ENCODE results near the gene PLEKHG4B.

Gene PLEKHG4B

GRCh38 chr5:206927-207536, 115.1 kb downstream of the PLEKHG4B start:
- peaks cover 36% of the 10 kb centered on the region for H3K79me2 ChIP-seq (ENCODE audit: insufficient read depth, low read length)
- H3F3A ChIP-seq (ENCODE audit: insufficient read depth) = no peaks in the 10 kb centered on the region
- H3K4me2 ChIP-seq (ENCODE audit: low read depth, low read length, poor library complexity, severe bottlenecking) = no peak overlapping the region
- no peak overlapping the region for H3K27ac ChIP-seq (ENCODE audit: low read depth, low read length)
- TF ChIP-seq, protein P1, sequence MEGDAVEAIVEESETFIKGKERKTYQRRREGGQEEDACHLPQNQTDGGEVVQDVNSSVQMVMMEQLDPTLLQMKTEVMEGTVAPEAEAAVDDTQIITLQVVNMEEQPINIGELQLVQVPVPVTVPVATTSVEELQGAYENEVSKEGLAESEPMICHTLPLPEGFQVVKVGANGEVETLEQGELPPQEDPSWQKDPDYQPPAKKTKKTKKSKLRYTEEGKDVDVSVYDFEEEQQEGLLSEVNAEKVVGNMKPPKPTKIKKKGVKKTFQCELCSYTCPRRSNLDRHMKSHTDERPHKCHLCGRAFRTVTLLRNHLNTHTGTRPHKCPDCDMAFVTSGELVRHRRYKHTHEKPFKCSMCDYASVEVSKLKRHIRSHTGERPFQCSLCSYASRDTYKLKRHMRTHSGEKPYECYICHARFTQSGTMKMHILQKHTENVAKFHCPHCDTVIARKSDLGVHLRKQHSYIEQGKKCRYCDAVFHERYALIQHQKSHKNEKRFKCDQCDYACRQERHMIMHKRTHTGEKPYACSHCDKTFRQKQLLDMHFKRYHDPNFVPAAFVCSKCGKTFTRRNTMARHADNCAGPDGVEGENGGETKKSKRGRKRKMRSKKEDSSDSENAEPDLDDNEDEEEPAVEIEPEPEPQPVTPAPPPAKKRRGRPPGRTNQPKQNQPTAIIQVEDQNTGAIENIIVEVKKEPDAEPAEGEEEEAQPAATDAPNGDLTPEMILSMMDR (IDR thresholded peaks at IDR 0.05; ENCODE audit: insufficient read depth, low read length, poor library complexity, severe bottlenecking) = no peak
- no peak for TF ChIP-seq EZH2phosphoT487 (conservative IDR thresholded peaks at IDR 0.05; ENCODE audit: low read length)
- 0 out of 2 replicates have a peak, but pooled peaks cover 2% of the 10 kb centered on the region for H3K36me3 ChIP-seq (ENCODE audit: low read length)
- no peak overlapping the region for H2AFZ ChIP-seq (ENCODE audit: low read depth, low read length, severe bottlenecking)
- H3K9ac ChIP-seq (ENCODE audit: low read length) = no peak overlapping the region
- no peaks in the 10 kb centered on the region for H3K27me3 ChIP-seq (ENCODE audit: low read length)
- H3K4me3 ChIP-seq (ENCODE audit: insufficient read depth, low read length, poor library complexity, severe bottlenecking) = no peak overlapping the region
- 0 out of 2 replicates have a peak, but pooled peaks cover 8% of the 10 kb centered on the region for H4K20me1 ChIP-seq (ENCODE audit: low read depth, low read length)
- no peaks in the 10 kb centered on the region for H3K9me3 ChIP-seq (ENCODE audit: insufficient read depth, low read length)
- no peaks in the 10 kb centered on the region for H3K9me2 ChIP-seq (replicated peaks; ENCODE audit: insufficient read depth, low read length)

DNA sequence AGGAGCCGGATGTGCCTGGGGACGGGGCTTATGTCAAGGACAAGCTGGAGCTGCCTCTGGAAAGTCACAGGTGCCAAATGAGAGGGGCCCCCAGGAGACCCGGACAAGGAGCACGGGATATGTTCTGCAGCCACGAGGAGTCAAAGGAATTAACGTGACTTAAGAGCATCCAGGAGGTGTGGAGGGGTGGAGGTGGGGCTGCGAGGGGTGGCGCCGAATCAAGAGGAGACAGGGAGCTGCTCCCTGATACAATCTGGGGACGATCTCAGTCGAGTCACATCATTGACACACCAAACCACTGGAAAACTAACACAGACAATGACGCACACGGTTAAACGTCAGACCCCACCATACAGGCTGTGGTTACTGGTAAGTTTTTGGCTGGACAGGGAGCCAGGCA, 115.6 kb downstream of the PLEKHG4B start:
- Histone ChIP-seq H3K4me2 (ENCODE audit: low read depth, low read length, poor library complexity, severe bottlenecking) (no peak overlapping the region), H3K27me3 (ENCODE audit: low read length) (no peaks in the 10 kb centered on the region), H2AFZ (ENCODE audit: low read depth, low read length, severe bottlenecking) (no peak overlapping the region), H4K20me1 (ENCODE audit: low read depth, low read length) (0 out of 2 replicates have a peak, but pooled peaks cover 8% of the 10 kb centered on the region), H3F3A (ENCODE audit: insufficient read depth) (no peaks in the 10 kb centered on the region), H3K9me3 (ENCODE audit: insufficient read depth, low read length) (no peaks in the 10 kb centered on the region), H3K36me3 (ENCODE audit: low read length) (0 out of 2 replicates have a peak, but pooled peaks cover 2% of the 10 kb centered on the region), H3K79me2 (ENCODE audit: insufficient read depth, low read length) (peaks cover 36% of the 10 kb centered on the region), H3K27ac (ENCODE audit: low read depth, low read length) (no peak overlapping the region), H3K9ac (ENCODE audit: low read length) (no peak overlapping the region), H3K9me2 (replicated peaks; ENCODE audit: insufficient read depth, low read length) (no peaks in the 10 kb centered on the region), H3K4me3 (ENCODE audit: insufficient read depth, low read length, poor library complexity, severe bottlenecking) (no peak overlapping the region)
- TF ChIP-seq, protein P1 (IDR thresholded peaks at IDR 0.05; ENCODE audit: insufficient read depth, low read length, poor library complexity, severe bottlenecking) = no peak
- TF ChIP-seq EZH2phosphoT487 (conservative IDR thresholded peaks at IDR 0.05; ENCODE audit: low read length) = no peak

- no peak overlapping the region for H3K4me2 ChIP-seq (ENCODE audit: low read depth, low read length, poor library complexity, severe bottlenecking)
- H3F3A ChIP-seq (ENCODE audit: insufficient read depth) = no peaks in the 10 kb centered on the region
- H3K27ac ChIP-seq (ENCODE audit: low read depth, low read length) = no peak overlapping the region
- no peak overlapping the region for H3K9ac ChIP-seq (ENCODE audit: low read length)
- 0 out of 2 replicates have a peak, but pooled peaks cover 8% of the 10 kb centered on the region for H4K20me1 ChIP-seq (ENCODE audit: low read depth, low read length)
- no peaks in the 10 kb centered on the region for H3K9me3 ChIP-seq (ENCODE audit: insufficient read depth, low read length)
- no peaks in the 10 kb centered on the region for H3K27me3 ChIP-seq (ENCODE audit: low read length)
- H3K4me3 ChIP-seq (ENCODE audit: insufficient read depth, low read length, poor library complexity, severe bottlenecking) = no peak overlapping the region
- peaks cover 38% of the 10 kb centered on the region for H3K79me2 ChIP-seq (ENCODE audit: insufficient read depth, low read length)
- H2AFZ ChIP-seq (ENCODE audit: low read depth, low read length, severe bottlenecking) = no peak overlapping the region
- H3K36me3 ChIP-seq (ENCODE audit: low read length) = 0 out of 2 replicates have a peak, but pooled peaks cover 2% of the 10 kb centered on the region
- no peaks in the 10 kb centered on the region for H3K9me2 ChIP-seq (replicated peaks; ENCODE audit: insufficient read depth, low read length)
- TF ChIP-seq, protein P1 (IDR thresholded peaks at IDR 0.05; ENCODE audit: insufficient read depth, low read length, poor library complexity, severe bottlenecking) = no peak
- TF ChIP-seq EZH2phosphoT487 (conservative IDR thresholded peaks at IDR 0.05; ENCODE audit: low read length) = no peak
Measured at GRCh38 chr5:208449-209114, 116.6 kb downstream of the PLEKHG4B start.
